H9 (cell line): ENCODE measurements around the gene NDUFB10. TPM values are rescaled to one million over a fixed set of nuclear protein-coding genes. Genes with fewer than 3 reads are reported as not detected.

Experiments
- DNase-seq: peaks from one replicate; pipeline ENCODE4 v3.0.0-alpha.2; 2017
- H2AFZ ChIP-seq: one replicate; pipeline ENCODE4 v1.6.1; 2013; ENCODE audit warnings: mild to moderate bottlenecking, low read length, control low read depth, moderate library complexity
- H2AK5ac ChIP-seq: 2 replicates; pipeline ENCODE4 v1.6.1; 2013; ENCODE audit warnings: low read length, control low read depth, mixed read lengths; ENCODE audit not compliant: insufficient read length
- H2BK120ac ChIP-seq: one replicate; pipeline ENCODE4 v1.6.1; 2013; ENCODE audit warnings: low read depth, mild to moderate bottlenecking, low read length, control low read depth, inconsistent platforms; ENCODE audit not compliant: poor library complexity, severe bottlenecking
- H2BK12ac ChIP-seq: 2 replicates; pipeline ENCODE4 v1.6.1; 2013; ENCODE audit warnings: low read length, control low read depth, mixed read lengths, low read depth; ENCODE audit not compliant: insufficient read length
- H2BK15ac ChIP-seq: 2 replicates; pipeline ENCODE4 v1.6.1; 2013; ENCODE audit warnings: low read depth, low read length, control low read depth
- H2BK20ac ChIP-seq: one replicate; pipeline ENCODE4 v1.6.1; 2013; ENCODE audit warnings: low read depth, mild to moderate bottlenecking, low read length, control low read depth, inconsistent platforms; ENCODE audit not compliant: poor library complexity, severe bottlenecking
- H2BK5ac ChIP-seq: 2 replicates; pipeline ENCODE4 v1.6.1; 2013; ENCODE audit warnings: low read length, control low read depth, mixed read lengths; ENCODE audit not compliant: insufficient read length
- H3K14ac ChIP-seq: 2 replicates; pipeline ENCODE4 v1.6.1; 2013; ENCODE audit warnings: low read length, control low read depth; ENCODE audit not compliant: insufficient read depth
- H3K18ac ChIP-seq: 2 replicates; pipeline ENCODE4 v1.6.1; 2013; ENCODE audit warnings: low read depth, mild to moderate bottlenecking, mixed read lengths, low read length, control low read depth; ENCODE audit not compliant: insufficient read length
- H3K23ac ChIP-seq: 2 replicates; pipeline ENCODE4 v1.6.1; 2013; ENCODE audit warnings: low read length, control low read depth, mixed read lengths, low read depth; ENCODE audit not compliant: insufficient read length
- H3K23me2 ChIP-seq: 2 replicates; pipeline ENCODE4 v1.6.1; 2013; ENCODE audit warnings: low read depth, mild to moderate bottlenecking, mixed read lengths, low read length, control low read depth; ENCODE audit not compliant: insufficient read length, poor library complexity, severe bottlenecking
- H3K27ac ChIP-seq: 2 replicates; pipeline ENCODE4 v1.5.1; 2013; ENCODE audit warnings: low read length, control low read depth, mixed read lengths, low read depth; ENCODE audit not compliant: insufficient read length
- H3K27me3 ChIP-seq: 2 replicates; pipeline ENCODE4 v1.6.1; 2013; ENCODE audit warnings: low read length, control low read depth, inconsistent platforms; ENCODE audit not compliant: insufficient read depth
- H3K4ac ChIP-seq: 2 replicates; pipeline ENCODE4 v1.6.1; 2013; ENCODE audit warnings: low read depth, mild to moderate bottlenecking, control low read depth, inconsistent platforms, low read length, moderate library complexity
- H3K4me1 ChIP-seq: 2 replicates; pipeline ENCODE4 v1.6.1; 2013; ENCODE audit warnings: low read length, control low read depth, inconsistent platforms; ENCODE audit not compliant: insufficient read depth
- H3K4me2 ChIP-seq: 2 replicates; pipeline ENCODE4 v1.6.1; 2013; ENCODE audit warnings: low read length, control low read depth, mixed read lengths; ENCODE audit not compliant: insufficient read length, insufficient read depth
- H3K56ac ChIP-seq: 2 replicates; pipeline ENCODE4 v1.6.1; 2013; ENCODE audit warnings: low read depth, mild to moderate bottlenecking, mixed read lengths, low read length, control low read depth; ENCODE audit not compliant: insufficient read length
- H3K79me1 ChIP-seq: 2 replicates; pipeline ENCODE4 v1.6.1; 2013; ENCODE audit warnings: low read depth, mild to moderate bottlenecking, moderate library complexity, low read length, control low read depth, inconsistent platforms; ENCODE audit not compliant: insufficient read depth, poor library complexity, severe bottlenecking
- H3K79me2 ChIP-seq: 2 replicates; pipeline ENCODE4 v1.6.1; 2013; ENCODE audit warnings: low read length, control low read depth, inconsistent platforms; ENCODE audit not compliant: insufficient read depth
- H3K9ac ChIP-seq: 2 replicates; pipeline ENCODE4 v1.6.1; 2013; ENCODE audit warnings: low read length, control low read depth, mixed read lengths; ENCODE audit not compliant: insufficient read length; ENCODE audit errors: extremely low read depth
- H3K9me3 ChIP-seq: one replicate; pipeline ENCODE4 v1.6.1; 2013; ENCODE audit warnings: low read depth, low read length, inconsistent platforms; ENCODE audit not compliant: control insufficient read depth
- H3T11ph ChIP-seq: one replicate; pipeline ENCODE4 v1.6.1; 2013; ENCODE audit warnings: mild to moderate bottlenecking, low read length, control low read depth, inconsistent platforms
- H4K20me1 ChIP-seq: one replicate; pipeline ENCODE4 v1.6.1; 2013; ENCODE audit not compliant: control insufficient read depth, insufficient read length, insufficient read depth
- H4K5ac ChIP-seq: 2 replicates; pipeline ENCODE4 v1.6.1; 2013; ENCODE audit warnings: low read depth, mild to moderate bottlenecking, mixed read lengths, low read length, control low read depth; ENCODE audit not compliant: insufficient read length
- H4K8ac ChIP-seq: replicated peaks from 2 replicates; pipeline ENCODE4 v1.6.1; 2013; ENCODE audit warnings: low read length, control low read depth, mixed read lengths, low read depth; ENCODE audit not compliant: insufficient read length
- H4K91ac ChIP-seq: 2 replicates; pipeline ENCODE4 v1.6.1; 2013; ENCODE audit warnings: low read depth, mild to moderate bottlenecking, moderate library complexity, mixed read lengths, low read length, control low read depth; ENCODE audit not compliant: insufficient read length
- H3K27ac Mint-ChIP-seq, 3 experiments: 2 replicates in 2 of 3; 3 replicates in 1 of 3; pipeline ENCODE4 v1.8.0; 2020 to 2021; ENCODE audit warnings: mixed read lengths in 3 of 3, mild to moderate bottlenecking in 1 of 3, moderate library complexity in 1 of 3
- H3K27me3 Mint-ChIP-seq: 2 replicates; pipeline ENCODE4 v1.8.0; 2021; ENCODE audit warnings: low read depth, mild to moderate bottlenecking, moderate library complexity, mixed read lengths
- H3K36me3 Mint-ChIP-seq, 3 experiments: 2 replicates in 2 of 3; 3 replicates in 1 of 3; pipeline ENCODE4 v1.8.0; 2020 to 2021; ENCODE audit warnings: low read depth in 3 of 3, mixed read lengths in 3 of 3; ENCODE audit not compliant: insufficient read depth in 1 of 3
- H3K4me1 Mint-ChIP-seq, 2 experiments: 2 replicates each; pipeline ENCODE4 v1.8.0; 2020; ENCODE audit warnings: mixed read lengths in 2 of 2
- H3K4me3 Mint-ChIP-seq, 2 experiments: 2 replicates in 1 of 2; 3 replicates in 1 of 2; pipeline ENCODE4 v1.8.0; 2020 to 2021; ENCODE audit warnings: mild to moderate bottlenecking in 2 of 2, mixed read lengths in 2 of 2, moderate library complexity in 1 of 2
- H3K9me3 Mint-ChIP-seq, 2 experiments: 2 replicates in 1 of 2; 3 replicates in 1 of 2; pipeline ENCODE4 v1.8.0; 2020; ENCODE audit warnings: mild to moderate bottlenecking in 2 of 2, mixed read lengths in 2 of 2, moderate library complexity in 1 of 2
- CTCF ChIP-seq: fragments of 200-600 bp; sonication (generic); conservative IDR thresholded peaks from 3 replicates; pipeline ENCODE4 v1.8.0; 2021; ENCODE audit warnings: antibody characterized with exemption, mild to moderate bottlenecking
- WGBS: extraction: QIAGEN DNeasy Blood & Tissue Kit; methylation state at CpG from one replicate; pipeline ENCODE4 v1.1.7; 2013; ENCODE audit warnings: missing lambda C conversion rate, low lambda C conversion rate, mixed read lengths; ENCODE audit not compliant: insufficient read length; ENCODE audit errors: extremely low coverage; 5-methylcytosine and 5-hydroxymethylcytosine counted together
- total RNA-seq: library from RNA; stranded (reverse); gene quantifications from 2 replicates; pipeline ENCODE4 v1.2.1, GENCODE V29; 2021

The NDUFB10 gene
- total RNA-seq, 1 experiment from 2014 or later = 191 TPM

GRCh38 chr16:1991588-1991947, 32.2 kb downstream of the NDUFB10 start:
- Histone ChIP-seq H2BK20ac (no peak overlapping the region), H3K56ac (no peak overlapping the region), H2AFZ (no peak overlapping the region), H3K79me1 (no peaks in the 10 kb centered on the region), H3K27me3 (peaks cover 15% of the 10 kb centered on the region; the same call in 1 of the 2 replicates), H3K9me3 (no peaks in the 10 kb centered on the region), H2AK5ac (no peak overlapping the region), H2BK12ac (no peak overlapping the region), H3K23ac (no peak overlapping the region), H2BK120ac (no peak overlapping the region), H3T11ph (no peak overlapping the region), H3K18ac (peak overlapping the region; percentile 58), H2BK15ac (no peak overlapping the region; the same call in 1 of the 2 replicates), H3K79me2 (no peaks in the 10 kb centered on the region), H2BK5ac (no peak overlapping the region), H4K91ac (no peak overlapping the region), H3K27ac (no peak overlapping the region), H3K4ac (no peak overlapping the region), H3K23me2 (peaks cover 18% of the 10 kb centered on the region), H4K5ac (no peak overlapping the region), H3K9ac (no peak overlapping the region), H3K14ac (0 out of 2 replicates have a peak overlapping the region, but pooled peaks have one; percentile 50), H3K4me2 (peak overlapping the region; percentile 53), H4K20me1 (no peaks in the 10 kb centered on the region), H4K8ac (no peak overlapping the region), H3K4me1 (no peaks in the 10 kb centered on the region; the same call in 1 of the 2 replicates)
- no peak for DNase-seq
- Mint-ChIP-seq H3K9me3 (no peaks in the 10 kb centered on the region; a peak in 1 of 5 replicates), H3K4me1 (peaks cover 16 to 20% of the 10 kb centered on the region in 2 experiments), H3K27me3 (peaks cover 42% of the 10 kb centered on the region), H3K27ac (no peak overlapping the region), H3K4me3 (peak overlapping the region; percentile 66 to 84), H3K36me3 (peaks cover 0 to 6% (median 5%) of the 10 kb centered on the region in 3 experiments; a peak in 6 of 7 replicates)
- no peak for TF ChIP-seq CTCF
- WGBS = no CpG with 5 or more reads among the region's 22 CpGs
